GM12872 (cell line): ENCODE results near the gene ZNF608.

Source experiments
- CTCF ChIP-seq: IDR thresholded peaks from 3 replicates; pipeline ENCODE4 v1.5.1; 2011; ENCODE audit warnings: low read depth, mild to moderate bottlenecking, low read length, moderate library complexity; ENCODE audit not compliant: insufficient read depth

ZNF608 gene

GRCh38 chr5:124698770-124699169, 47.7 kb downstream of the ZNF608 start:
- TF ChIP-seq CTCF, result no peak

GRCh38 chr5:124697933-124698591, 48.4 kb downstream of the ZNF608 start:
- TF ChIP-seq CTCF, result no peak

GRCh38 chr5:124697501-124697900, 48.9 kb downstream of the ZNF608 start:
- TF ChIP-seq CTCF, result no peak

GRCh38 chr5:124696898-124697297, 49.5 kb downstream of the ZNF608 start:
- TF ChIP-seq CTCF, result no peak
